Mesendoderm (in vitro differentiated cells): ENCODE data around the gene KRT31.

Experiments
- DNase-seq: peaks from one replicate; pipeline ENCODE4 v3.0.0; 2013
- H2AK5ac ChIP-seq: 2 replicates; pipeline ENCODE4 v1.6.1; 2013; ENCODE audit warnings: low read length, inconsistent platforms
- H2BK120ac ChIP-seq: 2 replicates; pipeline ENCODE4 v1.6.1; 2013; ENCODE audit warnings: low read depth, mild to moderate bottlenecking, low read length, moderate library complexity, mixed read lengths
- H2BK15ac ChIP-seq: replicated peaks from 2 replicates; pipeline ENCODE4 v1.6.1; 2013; ENCODE audit warnings: low read depth, mild to moderate bottlenecking, moderate library complexity
- H2BK5ac ChIP-seq: 2 replicates; pipeline ENCODE4 v1.6.1; 2013; ENCODE audit warnings: low read length, inconsistent platforms
- H3K18ac ChIP-seq: 2 replicates; pipeline ENCODE4 v1.6.1; 2013; ENCODE audit warnings: mild to moderate bottlenecking, low read length, mixed read lengths
- H3K23ac ChIP-seq: one replicate; pipeline ENCODE4 v1.6.1; 2013; ENCODE audit warnings: low read length
- H3K27ac ChIP-seq: 2 replicates; pipeline ENCODE4 v1.5.1; 2013; ENCODE audit warnings: low read depth, mild to moderate bottlenecking, inconsistent platforms, low read length, moderate library complexity
- H3K27me3 ChIP-seq: 2 replicates; pipeline ENCODE4 v1.6.1; 2013; ENCODE audit warnings: low read length, control low read depth, mild to moderate bottlenecking, inconsistent platforms; ENCODE audit not compliant: insufficient read depth, poor library complexity
- H3K36me3 ChIP-seq: 2 replicates; pipeline ENCODE4 v1.6.1; 2013; ENCODE audit warnings: low read length, inconsistent platforms; ENCODE audit not compliant: control insufficient read depth, insufficient read depth
- H3K4ac ChIP-seq: one replicate; pipeline ENCODE4 v1.6.1; 2013; ENCODE audit warnings: low read depth, mild to moderate bottlenecking, low read length, moderate library complexity
- H3K4me1 ChIP-seq: 2 replicates; pipeline ENCODE4 v1.6.1; 2013; ENCODE audit warnings: low read depth, low read length, inconsistent platforms; ENCODE audit not compliant: control insufficient read depth
- H3K4me2 ChIP-seq: 2 replicates; pipeline ENCODE4 v1.6.1; 2013; ENCODE audit warnings: low read length
- H3K4me3 ChIP-seq: 2 replicates; pipeline ENCODE4 v1.5.1; 2013; ENCODE audit warnings: mild to moderate bottlenecking, low read length
- H3K56ac ChIP-seq: one replicate; pipeline ENCODE4 v1.6.1; 2013; ENCODE audit warnings: low read length
- H3K79me1 ChIP-seq: 2 replicates; pipeline ENCODE4 v1.6.1; 2013; ENCODE audit warnings: low read length, inconsistent platforms
- H3K79me2 ChIP-seq: 2 replicates; pipeline ENCODE4 v1.6.1; 2013; ENCODE audit warnings: mild to moderate bottlenecking, low read length; ENCODE audit not compliant: control insufficient read depth, insufficient read depth
- H3K9ac ChIP-seq: 2 replicates; pipeline ENCODE4 v1.6.1; 2013; ENCODE audit warnings: low read length, inconsistent platforms
- H4K5ac ChIP-seq: one replicate; pipeline ENCODE4 v1.6.1; 2013; ENCODE audit warnings: low read length
- H4K8ac ChIP-seq: one replicate; pipeline ENCODE4 v1.6.1; 2013; ENCODE audit warnings: low read depth, mild to moderate bottlenecking, control low read depth, low read length, moderate library complexity
- WGBS: extraction: QIAGEN DNeasy Blood & Tissue Kit; methylation state at CpG from one replicate; pipeline ENCODE4 v1.1.7; 2013; ENCODE audit warnings: low lambda C conversion rate, missing lambda C conversion rate; ENCODE audit not compliant: insufficient coverage; ENCODE audit errors: extremely low coverage; 5-methylcytosine and 5-hydroxymethylcytosine counted together

The KRT31 gene

DNA sequence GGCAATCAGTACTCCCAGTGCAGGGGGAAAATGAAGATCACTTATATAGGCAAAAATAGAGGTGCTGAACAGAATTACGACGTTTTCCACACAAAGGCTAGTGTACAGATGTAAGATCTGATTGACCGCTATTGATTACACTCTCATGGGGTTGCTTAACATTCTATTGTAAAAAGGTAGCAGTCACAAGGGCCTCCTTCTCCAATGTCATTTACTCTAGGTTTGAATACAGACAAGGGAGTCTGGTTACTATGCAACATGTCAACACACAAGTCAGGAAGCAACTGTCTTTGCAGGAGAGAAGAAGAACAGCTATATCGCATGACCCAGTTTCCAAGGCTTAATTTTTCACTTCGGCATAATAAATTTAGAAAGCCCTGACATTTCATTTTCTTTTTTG lies 19.1 kb upstream of the KRT31 start:
- H3K4me3 ChIP-seq, result no peak overlapping the region
- no peaks in the 10 kb centered on the region for H3K27me3 ChIP-seq
- no peak overlapping the region for H3K4ac ChIP-seq
- H2BK5ac ChIP-seq, result no peak overlapping the region
- H3K4me2 ChIP-seq, result no peak overlapping the region
- no peaks in the 10 kb centered on the region for H3K79me1 ChIP-seq
- no peak overlapping the region for H3K18ac ChIP-seq
- DNase-seq, result peak; percentile 52
- no peak overlapping the region for H3K56ac ChIP-seq
- WGBS, result no CpG with 5 or more reads among the region's 5 CpGs
- no peak overlapping the region for H3K9ac ChIP-seq
- no peaks in the 10 kb centered on the region for H3K79me2 ChIP-seq
- H3K4me1 ChIP-seq, result peaks cover 5% of the 10 kb centered on the region
- H3K23ac ChIP-seq, result no peak overlapping the region
- H3K27ac ChIP-seq, result no peak overlapping the region
- H2BK120ac ChIP-seq, result no peak overlapping the region
- no peak overlapping the region for H4K8ac ChIP-seq
- no peak overlapping the region for H4K5ac ChIP-seq
- no peaks in the 10 kb centered on the region for H3K36me3 ChIP-seq
- no peak overlapping the region for H2AK5ac ChIP-seq
- H2BK15ac ChIP-seq, result no peak overlapping the region

DNA sequence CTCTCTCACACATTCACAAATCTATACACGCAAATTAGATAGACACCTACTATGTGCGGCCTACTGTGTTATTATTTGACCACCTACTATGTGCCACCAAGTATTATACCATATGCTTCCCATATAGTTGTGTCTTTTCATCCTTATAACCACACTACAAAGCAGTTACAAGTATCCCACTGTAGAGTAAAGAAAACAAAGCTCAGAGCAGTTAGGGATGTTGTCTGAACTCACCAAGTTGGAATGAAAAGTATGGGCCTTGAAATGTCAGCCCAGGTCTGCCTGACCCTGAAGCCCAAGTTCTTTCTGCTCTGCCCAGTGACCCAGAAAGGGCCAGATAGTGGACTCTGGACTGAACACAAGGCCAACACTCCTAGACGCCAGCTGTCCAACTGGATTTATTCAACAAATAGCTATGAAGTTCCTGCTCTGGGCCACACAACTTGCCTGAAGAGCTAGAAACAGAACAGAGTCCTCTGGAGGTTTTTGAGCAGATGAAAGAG lies 18.5 kb upstream of the KRT31 start:
- H2BK15ac ChIP-seq, result no peak overlapping the region
- peak; percentile 37 for DNase-seq
- H3K23ac ChIP-seq, result no peak overlapping the region
- H3K79me1 ChIP-seq, result no peaks in the 10 kb centered on the region
- no peak overlapping the region for H3K4me3 ChIP-seq
- no peaks in the 10 kb centered on the region for H3K79me2 ChIP-seq
- no CpG with 5 or more reads among the region's 3 CpGs for WGBS
- no peaks in the 10 kb centered on the region for H3K36me3 ChIP-seq
- no peak overlapping the region for H2BK120ac ChIP-seq
- H3K18ac ChIP-seq, result no peak overlapping the region
- no peak overlapping the region for H3K56ac ChIP-seq
- H3K4me2 ChIP-seq, result no peak overlapping the region
- no peak overlapping the region for H2BK5ac ChIP-seq
- no peak overlapping the region for H4K5ac ChIP-seq
- no peak overlapping the region for H3K4ac ChIP-seq
- H4K8ac ChIP-seq, result no peak overlapping the region
- H3K4me1 ChIP-seq, result peaks cover 5% of the 10 kb centered on the region
- no peak overlapping the region for H2AK5ac ChIP-seq
- no peak overlapping the region for H3K9ac ChIP-seq
- H3K27me3 ChIP-seq, result no peaks in the 10 kb centered on the region
- no peak overlapping the region for H3K27ac ChIP-seq

DNA sequence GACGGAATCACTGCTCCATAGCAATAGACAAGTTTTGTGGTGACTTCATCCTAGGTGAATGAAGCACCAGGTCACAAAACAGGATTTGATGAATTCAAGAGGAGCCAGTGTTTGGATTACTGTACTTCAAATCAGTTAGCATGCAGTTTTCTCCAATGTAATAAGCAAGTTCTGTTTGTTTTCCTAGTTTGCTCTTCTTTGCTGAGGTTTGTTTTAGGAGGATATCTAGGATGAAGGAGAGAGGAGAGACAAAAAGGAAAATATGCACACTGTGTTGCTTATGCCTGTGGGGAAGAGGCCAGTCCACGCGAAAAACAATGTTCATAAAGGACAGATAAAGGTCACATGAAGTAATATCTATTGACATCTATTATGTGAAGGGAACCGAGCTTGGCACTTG lies 18.0 kb upstream of the KRT31 start:
- H4K5ac ChIP-seq, result no peak overlapping the region
- H3K56ac ChIP-seq, result no peak overlapping the region
- no peaks in the 10 kb centered on the region for H3K79me2 ChIP-seq
- H3K4me2 ChIP-seq, result no peak overlapping the region
- DNase-seq, result no peak
- H3K4ac ChIP-seq, result no peak overlapping the region
- H3K23ac ChIP-seq, result no peak overlapping the region
- no peak overlapping the region for H3K4me3 ChIP-seq
- H3K9ac ChIP-seq, result no peak overlapping the region
- no peak overlapping the region for H4K8ac ChIP-seq
- no peak overlapping the region for H2AK5ac ChIP-seq
- H2BK15ac ChIP-seq, result no peak overlapping the region
- H3K4me1 ChIP-seq, result peaks cover 5% of the 10 kb centered on the region
- no peak overlapping the region for H2BK120ac ChIP-seq
- no CpG with 5 or more reads among the region's 4 CpGs for WGBS
- no peak overlapping the region for H2BK5ac ChIP-seq
- H3K18ac ChIP-seq, result no peak overlapping the region
- no peaks in the 10 kb centered on the region for H3K36me3 ChIP-seq
- H3K79me1 ChIP-seq, result no peaks in the 10 kb centered on the region
- no peaks in the 10 kb centered on the region for H3K27me3 ChIP-seq
- H3K27ac ChIP-seq, result no peak overlapping the region

DNA sequence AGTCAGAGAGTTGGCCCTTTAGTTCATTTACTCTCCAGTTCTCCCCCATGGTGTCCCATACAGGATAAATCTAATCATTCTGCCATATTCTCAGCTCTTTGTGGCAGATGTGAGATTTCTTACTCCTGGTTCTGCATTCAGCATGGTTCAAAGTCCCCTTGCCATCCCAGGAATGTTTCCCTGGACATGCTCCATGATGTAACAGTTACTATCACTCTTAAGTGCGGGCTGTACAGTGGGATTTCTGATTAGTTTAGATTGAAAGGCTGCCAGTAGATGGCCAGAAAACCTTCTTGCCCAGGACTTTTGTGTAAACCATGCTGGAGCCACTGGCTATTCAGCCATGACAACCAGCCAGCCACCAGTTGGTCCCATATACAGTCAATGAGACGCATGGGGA lies 16.6 kb upstream of the KRT31 start:
- H3K4ac ChIP-seq, result no peak overlapping the region
- no peak overlapping the region for H2AK5ac ChIP-seq
- H3K56ac ChIP-seq, result no peak overlapping the region
- no peaks in the 10 kb centered on the region for H3K36me3 ChIP-seq
- H4K5ac ChIP-seq, result no peak overlapping the region
- no peak overlapping the region for H3K4me3 ChIP-seq
- no peaks in the 10 kb centered on the region for H3K79me1 ChIP-seq
- no peak overlapping the region for H3K4me2 ChIP-seq
- no CpG with 5 or more reads among the region's 2 CpGs for WGBS
- no peak overlapping the region for H2BK15ac ChIP-seq
- no peak overlapping the region for H3K27ac ChIP-seq
- no peak overlapping the region for H4K8ac ChIP-seq
- no peaks in the 10 kb centered on the region for H3K79me2 ChIP-seq
- no peak overlapping the region for H3K18ac ChIP-seq
- no peak for DNase-seq
- H3K9ac ChIP-seq, result no peak overlapping the region
- H2BK5ac ChIP-seq, result no peak overlapping the region
- no peak overlapping the region for H3K23ac ChIP-seq
- H2BK120ac ChIP-seq, result no peak overlapping the region
- H3K4me1 ChIP-seq, result peaks cover 5% of the 10 kb centered on the region
- no peaks in the 10 kb centered on the region for H3K27me3 ChIP-seq

DNA sequence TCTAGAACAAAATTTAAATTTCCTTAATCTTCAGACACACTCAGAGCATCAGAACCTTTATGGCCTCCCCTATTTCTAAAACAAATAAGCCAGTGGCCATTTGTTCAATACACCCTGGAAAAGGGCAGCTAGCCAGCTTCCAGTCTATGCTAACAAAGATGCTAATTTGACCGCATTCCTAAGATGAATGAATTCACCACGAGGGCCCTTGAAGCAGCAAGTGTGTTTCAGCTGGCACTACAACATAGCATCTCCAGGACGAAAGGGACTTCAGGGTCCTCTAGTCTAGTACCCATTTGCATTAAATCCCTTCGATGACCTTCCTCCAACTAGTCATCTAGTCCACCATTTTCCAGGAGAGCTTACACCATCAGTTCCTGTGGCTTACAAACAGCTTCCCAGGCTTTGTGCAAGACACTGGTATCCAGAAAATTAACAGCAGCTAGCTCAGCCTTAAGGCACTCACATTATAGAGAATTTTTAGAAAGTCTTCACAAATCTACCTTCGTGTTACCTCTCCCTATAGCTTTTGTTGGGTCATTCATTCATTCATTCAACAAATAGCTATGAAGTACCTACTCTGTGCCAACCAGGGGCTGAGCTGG lies 16.0 kb upstream of the KRT31 start:
- Histone ChIP-seq H2BK120ac (no peak overlapping the region), H3K4me2 (no peak overlapping the region), H3K4me1 (peaks cover 5% of the 10 kb centered on the region), H2BK15ac (no peak overlapping the region), H2AK5ac (no peak overlapping the region), H3K9ac (no peak overlapping the region), H2BK5ac (no peak overlapping the region), H4K8ac (no peak overlapping the region), H3K27me3 (no peaks in the 10 kb centered on the region), H4K5ac (no peak overlapping the region), H3K36me3 (no peaks in the 10 kb centered on the region), H3K4me3 (no peak overlapping the region), H3K79me1 (no peaks in the 10 kb centered on the region), H3K18ac (no peak overlapping the region), H3K27ac (no peak overlapping the region), H3K56ac (no peak overlapping the region), H3K4ac (no peak overlapping the region), H3K23ac (no peak overlapping the region), H3K79me2 (no peaks in the 10 kb centered on the region)
- DNase-seq, result peak; percentile 71
- no CpG with 5 or more reads among the region's 5 CpGs for WGBS
